AG09309 (cell line): ENCODE results near the gene WBP2.

ENCODE experiments used
- DNase-seq: peaks from one replicate; pipeline ENCODE4 v3.0.0-alpha.2; 2010; ENCODE audit warnings: low read depth
- H3K4me3 ChIP-seq: 2 replicates; pipeline ENCODE4 v1.5.1; 2011; ENCODE audit warnings: mild to moderate bottlenecking, low read depth, low read length, moderate library complexity; ENCODE audit not compliant: control insufficient read depth
- TF ChIP-seq, protein P1 (sequence below): IDR thresholded peaks from 2 replicates; pipeline ENCODE4 v1.5.1; 2011; ENCODE audit warnings: mild to moderate bottlenecking, low read depth, low read length, inconsistent platforms; ENCODE audit not compliant: insufficient read depth, control insufficient read depth; ENCODE audit errors: missing control alignments

The WBP2 gene

GRCh38 chr17:75844530-75845057, 10.5 kb downstream of the WBP2 start:
- no peak for DNase-seq
- TF ChIP-seq, protein P1, sequence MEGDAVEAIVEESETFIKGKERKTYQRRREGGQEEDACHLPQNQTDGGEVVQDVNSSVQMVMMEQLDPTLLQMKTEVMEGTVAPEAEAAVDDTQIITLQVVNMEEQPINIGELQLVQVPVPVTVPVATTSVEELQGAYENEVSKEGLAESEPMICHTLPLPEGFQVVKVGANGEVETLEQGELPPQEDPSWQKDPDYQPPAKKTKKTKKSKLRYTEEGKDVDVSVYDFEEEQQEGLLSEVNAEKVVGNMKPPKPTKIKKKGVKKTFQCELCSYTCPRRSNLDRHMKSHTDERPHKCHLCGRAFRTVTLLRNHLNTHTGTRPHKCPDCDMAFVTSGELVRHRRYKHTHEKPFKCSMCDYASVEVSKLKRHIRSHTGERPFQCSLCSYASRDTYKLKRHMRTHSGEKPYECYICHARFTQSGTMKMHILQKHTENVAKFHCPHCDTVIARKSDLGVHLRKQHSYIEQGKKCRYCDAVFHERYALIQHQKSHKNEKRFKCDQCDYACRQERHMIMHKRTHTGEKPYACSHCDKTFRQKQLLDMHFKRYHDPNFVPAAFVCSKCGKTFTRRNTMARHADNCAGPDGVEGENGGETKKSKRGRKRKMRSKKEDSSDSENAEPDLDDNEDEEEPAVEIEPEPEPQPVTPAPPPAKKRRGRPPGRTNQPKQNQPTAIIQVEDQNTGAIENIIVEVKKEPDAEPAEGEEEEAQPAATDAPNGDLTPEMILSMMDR = no peak
- H3K4me3 ChIP-seq = no peak overlapping the region

DNA sequence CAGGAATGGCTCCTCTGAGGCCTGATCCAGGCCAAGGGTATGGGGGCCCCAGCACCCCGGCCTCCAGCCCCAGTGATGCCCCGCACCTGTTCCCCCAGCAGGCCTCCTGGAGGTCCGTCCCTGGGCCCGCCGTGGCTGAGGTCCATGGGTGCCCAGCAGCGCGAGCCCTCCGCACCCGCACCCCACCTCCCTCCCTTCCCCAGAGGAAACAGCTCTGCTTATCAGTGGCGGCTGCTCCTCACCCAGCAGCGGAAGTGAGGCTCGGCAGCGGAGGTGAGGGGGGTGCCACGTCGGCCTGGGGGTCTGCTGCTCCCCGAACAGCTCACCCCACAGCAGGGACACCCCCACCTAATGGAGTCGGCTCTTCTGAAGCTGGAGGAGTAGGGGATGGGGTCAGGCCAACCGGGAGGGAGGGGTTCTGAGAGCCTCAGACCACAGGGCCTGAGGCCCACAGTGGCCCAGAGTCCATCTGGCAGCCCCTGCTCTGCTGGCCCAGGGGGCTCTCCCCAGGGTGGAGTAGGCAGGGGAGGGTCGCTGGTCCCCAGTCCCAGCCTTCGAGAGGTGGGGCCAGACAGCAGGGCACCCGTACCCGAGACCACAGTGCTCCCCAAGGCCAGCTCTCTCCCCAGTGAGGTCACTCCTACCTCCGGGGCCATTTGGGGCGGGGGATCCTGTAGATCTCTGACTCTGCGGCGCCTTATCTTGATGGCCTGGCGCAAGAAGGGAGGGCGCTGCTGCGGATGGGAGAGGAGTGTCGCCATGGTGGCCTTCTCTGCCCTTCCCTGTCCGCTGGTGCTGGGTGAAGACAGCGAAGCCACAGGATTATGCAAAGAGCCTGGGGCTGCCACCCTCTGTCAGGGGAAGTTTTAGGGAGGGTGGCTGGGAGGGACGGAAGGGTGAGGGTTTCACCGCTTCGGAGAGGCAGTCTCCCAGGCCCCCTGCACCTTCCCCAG, 11.3 kb downstream of the WBP2 start, which contains the start of gene UNC13D:
UNC13D (minus strand) TSS at position 828 of the 953 bp plus-strand sequence; CDS start at position 761, 67 bp downstream.
- DNase-seq = no peak
- H3K4me3 ChIP-seq = no peak within 1 kb of the TSS
- TF ChIP-seq, protein P1 = no peak

GRCh38 chr17:75842963-75843576, 12.1 kb downstream of the WBP2 start:
- TF ChIP-seq, protein P1 = no peak
- H3K4me3 ChIP-seq = no peak overlapping the region
- no peak for DNase-seq

DNA sequence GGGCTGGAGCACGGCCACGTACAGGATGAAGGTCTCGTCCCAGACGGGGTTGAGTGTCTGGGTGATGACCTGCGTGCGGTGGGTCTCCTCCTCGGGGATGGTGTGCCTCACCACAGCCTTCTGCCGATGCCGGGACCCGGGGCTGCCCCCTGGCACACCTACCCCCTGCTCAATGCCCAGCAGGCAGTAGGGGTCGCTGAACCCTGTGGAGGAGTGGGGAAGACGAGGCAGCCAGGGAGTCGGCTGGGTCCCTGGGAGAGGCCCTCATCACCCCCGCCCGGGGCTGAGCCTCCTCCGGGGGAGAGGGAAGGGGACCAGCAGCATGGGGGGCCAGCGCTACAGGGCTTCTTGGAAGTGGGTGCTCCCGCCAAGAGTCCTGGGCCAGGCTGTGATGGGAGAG, 12.7 kb downstream of the WBP2 start:
- no peak for DNase-seq
- H3K4me3 ChIP-seq = no peak overlapping the region
- TF ChIP-seq, protein P1 = no peak

GRCh38 chr17:75840799-75841164, 14.4 kb downstream of the WBP2 start:
- H3K4me3 ChIP-seq = no peak overlapping the region
- DNase-seq = no peak
- TF ChIP-seq, protein P1 = no peak

GRCh38 chr17:75839942-75840798, 15.0 kb downstream of the WBP2 start:
- no peak overlapping the region for H3K4me3 ChIP-seq
- TF ChIP-seq, protein P1 = no peak
- no peak for DNase-seq
